Tibial nerve (tissue), 3 donors: ENCODE results near the gene UGT1A7.
"Not testable (repeated sequence)": the region's sequence is repeated elsewhere in the genome, so short reads cannot be mapped to it uniquely, and the experiment has no call there.

ENCODE experiments used
- CTCF ChIP-seq, 5 experiments: fragments of 200-600 bp in 3 of 5; fragments of 450-650 bp in 2 of 5; sonication (generic) in 3 of 5; IDR thresholded peaks; one replicate each; pipeline ENCODE4 v1.5.1; 2016 to 2019; ENCODE audit warnings: antibody characterized with exemption in 5 of 5, mild to moderate bottlenecking in 3 of 5, moderate library complexity in 2 of 5
- POLR2A ChIP-seq, 2 donors: fragments of 450-650 bp; IDR thresholded peaks; one replicate each; pipeline ENCODE4 v1.6.1; 2017; ENCODE audit warnings: antibody characterized with exemption in 2 of 2, mild to moderate bottlenecking in 2 of 2, moderate library complexity in 2 of 2

DNA sequence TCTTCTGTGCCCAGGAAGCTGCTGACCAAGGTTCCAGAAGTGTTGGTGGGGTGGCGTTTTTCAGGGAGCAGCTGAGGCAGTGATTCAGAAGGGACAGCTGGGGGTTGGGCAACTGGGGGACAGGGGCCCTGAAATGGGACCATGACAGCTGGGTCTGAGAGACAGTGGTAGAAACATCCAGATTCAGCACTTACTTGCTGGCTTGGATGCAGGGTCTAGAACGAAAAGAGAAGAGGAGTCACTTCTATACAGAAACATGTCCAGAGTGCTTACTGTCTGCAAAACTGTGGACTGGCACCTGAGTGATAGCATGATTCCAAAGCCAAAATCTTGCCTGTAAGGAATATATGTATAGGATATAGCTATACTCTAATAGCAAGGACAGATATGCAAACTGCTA is 64.1 kb downstream of the UGT1A7 start:
- TF ChIP-seq POLR2A, CTCF (IDR thresholded peaks at IDR 0.05): not testable (repeated sequence)
